NOMO-1 treated with DMSO at 0.1 percent for 48 hours (cell line): Measurements from ENCODE around the gene HLF.

Experiments
- DNase-seq: peaks from one replicate; lab custom pipeline; 2025; ENCODE audit not compliant: unreplicated experiment; lab: John Stamatoyannopoulos, UW

HLF gene

GRCh38 chr17:55305321-55306087 lies 40.7 kb downstream of the HLF start:
- no peak for DNase-seq

- no peak for DNase-seq
Measured at GRCh38 chr17:55307879-55308278, 43.1 kb downstream of the HLF start.

- no peak for DNase-seq
Measured at GRCh38 chr17:55308613-55309391, 44.0 kb downstream of the HLF start.

GRCh38 chr17:55311767-55312375 lies 47.1 kb downstream of the HLF start:
- no peak for DNase-seq

- no peak for DNase-seq
Measured at GRCh38 chr17:55312852-55313251, 48.1 kb downstream of the HLF start.

- no peak for DNase-seq
Measured at GRCh38 chr17:55314061-55314783, 49.5 kb downstream of the HLF start.

GRCh38 chr17:55314784-55315491 lies 50.2 kb downstream of the HLF start:
- no peak for DNase-seq

GRCh38 chr17:55316499-55316898 lies 51.7 kb downstream of the HLF start:
- DNase-seq: no peak

GRCh38 chr17:55317284-55317683 lies 52.5 kb downstream of the HLF start:
- no peak for DNase-seq

GRCh38 chr17:55318081-55318480 lies 53.3 kb downstream of the HLF start:
- DNase-seq: no peak

- no peak for DNase-seq
Measured at GRCh38 chr17:55318715-55319487, 54.1 kb downstream of the HLF start.

- no peak for DNase-seq
Measured at GRCh38 chr17:55319933-55320593, 55.3 kb downstream of the HLF start.

GRCh38 chr17:55320594-55321426 lies 56.0 kb downstream of the HLF start:
- DNase-seq: no peak

GRCh38 chr17:55321427-55322060 lies 56.8 kb downstream of the HLF start:
- DNase-seq: no peak

GRCh38 chr17:55322453-55322985 lies 57.8 kb downstream of the HLF start:
- DNase-seq: no peak

GRCh38 chr17:55323518-55324295 lies 58.9 kb downstream of the HLF start:
- DNase-seq: no peak
